Muscle layer of duodenum (tissue), 2 donors: ENCODE measurements around the gene TRPC4.

ENCODE experiments used
- H3K27ac ChIP-seq: one replicate; pipeline ENCODE4 v1.7.0; 2013; ENCODE audit warnings: mild to moderate bottlenecking, low read length
- H3K27me3 ChIP-seq: one replicate; pipeline ENCODE4 v1.7.0; 2013; ENCODE audit warnings: low read depth, mild to moderate bottlenecking, control low read depth, low read length
- H3K36me3 ChIP-seq, 2 donors: one replicate each; pipeline ENCODE4 v1.7.0; 2013; ENCODE audit warnings: low read length in 2 of 2, control low read depth in 1 of 2, mild to moderate bottlenecking in 1 of 2; ENCODE audit not compliant: insufficient read depth in 2 of 2, control insufficient read depth in 1 of 2
- H3K4me1 ChIP-seq, 2 donors: one replicate each; pipeline ENCODE4 v1.7.0; 2013; ENCODE audit warnings: low read length in 2 of 2, mild to moderate bottlenecking in 2 of 2, control low read depth in 1 of 2, moderate library complexity in 1 of 2; ENCODE audit not compliant: insufficient read depth in 2 of 2, control insufficient read depth in 1 of 2
- H3K4me3 ChIP-seq, 2 donors: one replicate each; pipeline ENCODE4 v1.7.0; 2013; ENCODE audit warnings: low read length in 2 of 2, low read depth in 1 of 2, mild to moderate bottlenecking in 1 of 2
- H3K9me3 ChIP-seq, 2 donors: one replicate each; pipeline ENCODE4 v1.7.0; 2013; ENCODE audit warnings: low read length in 2 of 2, control low read depth in 1 of 2, mild to moderate bottlenecking in 1 of 2; ENCODE audit not compliant: control insufficient read depth in 1 of 2
- donor health status: healthy.

TRPC4 gene

GRCh38 chr13:37657134-37657533, 212.4 kb downstream of the TRPC4 start:
- no peaks in the 10 kb centered on the region for H3K27me3 ChIP-seq
- H3K4me1 ChIP-seq = no peaks in the 10 kb centered on the region
- no peak overlapping the region for H3K4me3 ChIP-seq
- H3K36me3 ChIP-seq = peaks cover 0 to 9% of the 10 kb centered on the region in 2 donors
- no peaks in the 10 kb centered on the region for H3K9me3 ChIP-seq
- H3K27ac ChIP-seq = no peak overlapping the region

GRCh38 chr13:37656247-37656940, 213.2 kb downstream of the TRPC4 start:
- Histone ChIP-seq H3K27ac (no peak overlapping the region), H3K27me3 (no peaks in the 10 kb centered on the region), H3K9me3 (no peaks in the 10 kb centered on the region), H3K36me3 (peaks cover 0 to 9% of the 10 kb centered on the region in 2 donors), H3K4me1 (no peaks in the 10 kb centered on the region), H3K4me3 (no peak overlapping the region)

- Histone ChIP-seq H3K4me1 (no peaks in the 10 kb centered on the region), H3K36me3 (peaks cover 0 to 9% of the 10 kb centered on the region in 2 donors), H3K4me3 (no peak overlapping the region), H3K27me3 (no peaks in the 10 kb centered on the region), H3K9me3 (no peaks in the 10 kb centered on the region), H3K27ac (no peak overlapping the region)
Measured at GRCh38 chr13:37652596-37652995, 217.0 kb downstream of the TRPC4 start.

DNA sequence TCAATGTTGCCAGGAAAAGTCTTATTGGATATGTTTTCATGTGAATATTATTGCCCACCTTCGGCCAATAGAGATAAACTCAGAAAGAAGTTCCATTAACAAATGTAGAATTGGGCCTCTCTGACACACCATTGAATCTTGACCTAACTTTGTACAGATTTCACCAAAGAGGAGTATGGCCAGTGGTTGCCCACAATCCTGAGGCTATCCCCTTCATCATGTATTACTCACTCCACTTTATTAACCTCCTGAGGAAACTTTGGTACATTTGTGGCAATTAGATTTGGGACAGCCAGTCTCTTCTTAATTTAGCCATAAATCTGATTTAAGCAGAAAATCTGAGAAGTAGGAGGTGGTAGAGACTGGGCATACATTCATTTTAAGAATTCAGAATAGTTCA, 217.7 kb downstream of the TRPC4 start:
- H3K4me1 ChIP-seq = no peaks in the 10 kb centered on the region
- H3K27me3 ChIP-seq = no peaks in the 10 kb centered on the region
- H3K27ac ChIP-seq = no peak overlapping the region
- H3K9me3 ChIP-seq = no peaks in the 10 kb centered on the region
- no peak overlapping the region for H3K4me3 ChIP-seq
- peaks cover 0 to 9% of the 10 kb centered on the region in 2 donors for H3K36me3 ChIP-seq

GRCh38 chr13:37648609-37649008, 221.0 kb downstream of the TRPC4 start:
- H3K4me1 ChIP-seq = no peaks in the 10 kb centered on the region
- no peak overlapping the region for H3K4me3 ChIP-seq
- H3K27me3 ChIP-seq = no peaks in the 10 kb centered on the region
- H3K27ac ChIP-seq = no peak overlapping the region
- no peaks in the 10 kb centered on the region for H3K9me3 ChIP-seq
- no peaks in the 10 kb centered on the region for H3K36me3 ChIP-seq

DNA sequence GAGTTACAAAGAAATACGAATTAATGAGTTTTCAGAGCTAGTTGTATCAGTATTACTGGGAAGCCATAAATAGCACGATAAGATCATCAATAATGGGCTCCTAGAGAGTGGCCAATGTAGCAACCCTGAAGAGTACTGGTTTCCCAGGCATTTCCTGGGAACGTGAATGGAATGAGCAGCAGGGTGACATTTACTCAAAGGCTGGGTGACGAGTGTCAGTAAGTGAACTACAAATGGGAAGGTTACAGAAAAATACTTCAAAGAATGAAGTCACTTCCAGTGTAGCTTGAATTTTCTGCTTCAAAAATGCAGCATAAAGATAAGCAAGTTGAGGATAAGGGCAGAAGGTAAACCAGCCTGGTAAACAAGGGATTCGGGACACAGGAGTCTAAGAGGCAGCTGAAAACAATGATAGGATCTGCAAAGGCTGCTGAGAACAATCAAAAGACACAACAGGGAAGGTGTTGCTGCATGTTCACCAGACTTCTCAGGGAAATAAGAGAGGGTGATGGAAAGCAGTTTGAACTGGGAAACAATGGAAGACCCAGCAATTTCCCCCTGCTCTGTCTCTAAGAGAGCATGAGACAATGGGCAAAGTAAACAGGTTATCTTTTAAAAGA, 222.4 kb downstream of the TRPC4 start:
- no peak overlapping the region for H3K4me3 ChIP-seq
- H3K27me3 ChIP-seq = no peaks in the 10 kb centered on the region
- H3K27ac ChIP-seq = no peak overlapping the region
- H3K36me3 ChIP-seq = no peaks in the 10 kb centered on the region
- no peaks in the 10 kb centered on the region for H3K9me3 ChIP-seq
- no peaks in the 10 kb centered on the region for H3K4me1 ChIP-seq

DNA sequence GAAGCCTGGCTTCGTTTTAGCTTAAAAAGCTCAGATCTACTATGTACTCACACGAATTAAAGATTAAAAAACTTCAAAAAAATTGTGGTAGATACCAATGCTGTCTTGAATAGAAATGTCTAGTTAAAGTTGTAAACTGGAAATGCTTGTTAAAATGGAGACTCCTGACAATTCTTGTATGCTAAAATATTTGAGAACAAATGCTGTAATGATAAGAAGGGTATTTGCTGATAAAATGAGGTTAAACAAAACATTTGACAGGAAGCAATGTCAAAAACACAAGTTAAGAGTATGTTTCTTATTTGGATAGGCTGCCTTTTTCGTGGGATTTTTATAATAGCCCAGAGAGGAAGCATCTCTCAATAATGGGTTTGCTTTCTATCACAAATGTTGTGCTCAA, 223.0 kb downstream of the TRPC4 start:
- Histone ChIP-seq H3K36me3 (no peaks in the 10 kb centered on the region), H3K9me3 (no peaks in the 10 kb centered on the region), H3K27me3 (no peaks in the 10 kb centered on the region), H3K4me1 (no peaks in the 10 kb centered on the region), H3K27ac (no peak overlapping the region), H3K4me3 (no peak overlapping the region)

- Histone ChIP-seq H3K4me3 (no peak overlapping the region), H3K27ac (no peak overlapping the region), H3K36me3 (no peaks in the 10 kb centered on the region), H3K27me3 (no peaks in the 10 kb centered on the region), H3K9me3 (no peaks in the 10 kb centered on the region), H3K4me1 (no peaks in the 10 kb centered on the region)
Measured at GRCh38 chr13:37645181-37645740, 224.3 kb downstream of the TRPC4 start.

- no peaks in the 10 kb centered on the region for H3K27me3 ChIP-seq
- no peak overlapping the region for H3K27ac ChIP-seq
Measured at GRCh38 chr13:37641391-37641790, 228.2 kb downstream of the TRPC4 start.

DNA sequence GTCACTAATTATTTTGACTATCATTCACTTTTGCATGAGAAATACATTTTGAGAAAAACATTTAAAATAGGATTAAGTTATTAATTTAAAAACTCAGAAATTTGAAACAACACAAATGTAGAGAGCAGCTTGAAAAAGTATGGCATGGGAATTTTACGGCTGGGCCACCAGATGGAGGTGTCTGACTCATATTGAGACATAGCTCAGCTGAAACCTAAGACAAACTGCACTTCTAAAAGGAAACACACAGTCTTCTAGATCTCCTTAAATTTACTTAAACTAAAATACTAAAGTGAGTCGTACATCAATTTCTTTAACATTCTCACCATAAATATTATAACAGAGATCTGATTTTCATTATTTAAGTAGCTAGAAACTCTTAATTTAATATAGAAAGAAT, 229.1 kb downstream of the TRPC4 start:
- Histone ChIP-seq H3K4me1 (no peaks in the 10 kb centered on the region), H3K36me3 (no peaks in the 10 kb centered on the region), H3K27ac (no peak overlapping the region), H3K27me3 (no peaks in the 10 kb centered on the region), H3K9me3 (no peaks in the 10 kb centered on the region), H3K4me3 (no peak overlapping the region)

More at GRCh38 chr13:37641391-37641790, 228.2 kb downstream of the TRPC4 start:
- Histone ChIP-seq H3K9me3 (no peaks in the 10 kb centered on the region), H3K36me3 (no peaks in the 10 kb centered on the region), H3K4me1 (no peaks in the 10 kb centered on the region), H3K4me3 (no peak overlapping the region)

- H3K9me3 ChIP-seq = no peaks in the 10 kb centered on the region
- H3K27me3 ChIP-seq = no peaks in the 10 kb centered on the region
- H3K4me1 ChIP-seq = no peaks in the 10 kb centered on the region
- no peak overlapping the region for H3K4me3 ChIP-seq
- H3K27ac ChIP-seq = no peak overlapping the region
- H3K36me3 ChIP-seq = no peaks in the 10 kb centered on the region
Measured at GRCh38 chr13:37636701-37637100, 232.9 kb downstream of the TRPC4 start.
